ENCODE measurements around the gene PRAMEF20.
"Not testable (repeated sequence)": the region's sequence is repeated elsewhere in the genome, so short reads cannot be mapped to it uniquely, and the experiment has no call there.

Gene PRAMEF20

DNA sequence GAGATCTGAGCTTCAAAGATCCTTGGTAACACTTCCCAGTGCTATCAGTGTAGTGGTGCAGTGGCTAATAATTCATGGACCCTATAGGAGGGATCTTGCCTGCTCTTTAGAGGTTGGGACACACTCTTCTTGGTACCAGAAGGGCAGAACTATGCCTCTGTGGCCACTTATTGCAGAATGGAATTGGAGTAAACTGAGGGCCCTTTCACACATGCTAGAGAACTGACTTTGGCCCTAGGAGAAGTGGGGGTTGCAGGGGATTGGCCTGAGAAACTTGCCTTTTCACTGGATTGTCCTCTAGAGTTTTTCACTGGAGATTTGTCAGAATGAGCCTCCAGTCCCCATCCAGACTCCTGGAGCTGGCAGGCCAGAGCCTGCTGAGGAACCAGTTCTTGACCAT is 20.9 kb upstream of the PRAMEF20 start, which contains the start of gene PRAMEF17:
PRAMEF17 (plus strand) TSS at position 301 of the 400 bp plus-strand sequence; CDS start at position 327, 26 bp downstream.
- H3K9me2 ChIP-seq (ENCODE audit: low read depth, low read length); H3K9ac ChIP-seq (ENCODE audit: low read length); H3K36me3 ChIP-seq (ENCODE audit: insufficient read depth, low read length); H3K27me3 ChIP-seq (ENCODE audit: insufficient read depth, low read length); H2AFZ ChIP-seq (ENCODE audit: low read length); H3K9me3 ChIP-seq (ENCODE audit: low read length); H3K4me1 ChIP-seq (ENCODE audit: insufficient read depth, low read length, severe bottlenecking); H3K4me2 ChIP-seq (ENCODE audit: low read length); H3K4me3 ChIP-seq (ENCODE audit: low read depth, low read length, poor library complexity, severe bottlenecking); H3K79me2 ChIP-seq (ENCODE audit: insufficient read depth, low read length); H3F3A ChIP-seq (ENCODE audit: insufficient read depth, low read length); H3K27ac ChIP-seq (ENCODE audit: low read depth, low read length, poor library complexity, severe bottlenecking); H4K20me1 ChIP-seq (ENCODE audit: insufficient read depth, low read length): not testable (repeated sequence)

DNA sequence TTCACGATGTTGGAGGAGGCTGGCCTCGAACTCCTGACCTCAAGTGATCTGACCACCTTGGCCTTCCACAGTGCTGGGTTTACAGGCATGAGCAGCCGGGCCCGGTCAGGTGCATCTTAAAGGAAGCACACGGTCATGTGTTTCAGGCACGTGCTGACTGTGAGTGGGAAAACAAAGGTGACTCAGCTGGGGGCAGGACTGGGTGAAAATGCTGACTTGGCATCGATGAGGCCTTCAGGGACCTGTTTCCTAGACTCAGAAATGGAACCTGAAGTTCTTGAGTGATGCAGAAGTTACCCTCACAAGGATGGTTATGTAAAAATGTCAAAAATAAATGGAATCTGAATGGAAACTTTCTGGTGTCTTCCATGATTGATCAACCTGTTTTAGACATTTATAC is 17.2 kb upstream of the PRAMEF20 start:
- H3K4me2 ChIP-seq (ENCODE audit: low read length); H4K20me1 ChIP-seq (ENCODE audit: insufficient read depth, low read length); H3F3A ChIP-seq (ENCODE audit: insufficient read depth, low read length); H3K36me3 ChIP-seq (ENCODE audit: insufficient read depth, low read length); H3K9me3 ChIP-seq (ENCODE audit: low read length); H3K27me3 ChIP-seq (ENCODE audit: insufficient read depth, low read length); H2AFZ ChIP-seq (ENCODE audit: low read length); H3K27ac ChIP-seq (ENCODE audit: low read depth, low read length, poor library complexity, severe bottlenecking); H3K9me2 ChIP-seq (ENCODE audit: low read depth, low read length); H3K9ac ChIP-seq (ENCODE audit: low read length); H3K4me1 ChIP-seq (ENCODE audit: insufficient read depth, low read length, severe bottlenecking); H3K4me3 ChIP-seq (ENCODE audit: low read depth, low read length, poor library complexity, severe bottlenecking); H3K79me2 ChIP-seq (ENCODE audit: insufficient read depth, low read length): not testable (repeated sequence)

- H2AFZ ChIP-seq (ENCODE audit: low read length); H3K36me3 ChIP-seq (ENCODE audit: insufficient read depth, low read length); H3K4me2 ChIP-seq (ENCODE audit: low read length); H3K27me3 ChIP-seq (ENCODE audit: insufficient read depth, low read length); H3F3A ChIP-seq (ENCODE audit: insufficient read depth, low read length); H3K27ac ChIP-seq (ENCODE audit: low read depth, low read length, poor library complexity, severe bottlenecking); H3K4me3 ChIP-seq (ENCODE audit: low read depth, low read length, poor library complexity, severe bottlenecking); H3K4me1 ChIP-seq (ENCODE audit: insufficient read depth, low read length, severe bottlenecking); H3K9ac ChIP-seq (ENCODE audit: low read length); H4K20me1 ChIP-seq (ENCODE audit: insufficient read depth, low read length); H3K79me2 ChIP-seq (ENCODE audit: insufficient read depth, low read length); H3K9me3 ChIP-seq (ENCODE audit: low read length); H3K9me2 ChIP-seq (ENCODE audit: low read depth, low read length): not testable (repeated sequence)
These were observed 15.5 kb upstream of the PRAMEF20 start for GRCh38 chr1:13394761-13395160.

GRCh38 chr1:13395311-13395710 is 14.9 kb upstream of the PRAMEF20 start:
- not testable (repeated sequence) for H4K20me1 ChIP-seq (ENCODE audit: insufficient read depth, low read length); H3K4me3 ChIP-seq (ENCODE audit: low read depth, low read length, poor library complexity, severe bottlenecking); H3K27ac ChIP-seq (ENCODE audit: low read depth, low read length, poor library complexity, severe bottlenecking); H3K9ac ChIP-seq (ENCODE audit: low read length); H2AFZ ChIP-seq (ENCODE audit: low read length); H3K36me3 ChIP-seq (ENCODE audit: insufficient read depth, low read length); H3K27me3 ChIP-seq (ENCODE audit: insufficient read depth, low read length); H3K79me2 ChIP-seq (ENCODE audit: insufficient read depth, low read length); H3F3A ChIP-seq (ENCODE audit: insufficient read depth, low read length); H3K9me2 ChIP-seq (ENCODE audit: low read depth, low read length); H3K4me1 ChIP-seq (ENCODE audit: insufficient read depth, low read length, severe bottlenecking); H3K4me2 ChIP-seq (ENCODE audit: low read length); H3K9me3 ChIP-seq (ENCODE audit: low read length)

GRCh38 chr1:13407811-13408210 is 2.4 kb upstream of the PRAMEF20 start:
- H3K9me3 ChIP-seq (ENCODE audit: low read length) = no peaks in the 10 kb centered on the region
- H3K9ac ChIP-seq (ENCODE audit: low read length) = no peak overlapping the region
- H3K27me3 ChIP-seq (ENCODE audit: insufficient read depth, low read length) = no peaks in the 10 kb centered on the region
- no peak overlapping the region for H3K4me2 ChIP-seq (ENCODE audit: low read length)
- H3K4me1 ChIP-seq (ENCODE audit: insufficient read depth, low read length, severe bottlenecking) = no peaks in the 10 kb centered on the region
- H3K4me3 ChIP-seq (ENCODE audit: low read depth, low read length, poor library complexity, severe bottlenecking) = no peak overlapping the region
- no peak for TF ChIP-seq CTCF (IDR thresholded peaks at IDR 0.05; ENCODE audit: low read length)
- no peak for TF ChIP-seq EZH2 (IDR thresholded peaks at IDR 0.05; ENCODE audit: borderline replicate concordance, low read length)
- no peak overlapping the region for H3K27ac ChIP-seq (ENCODE audit: low read depth, low read length, poor library complexity, severe bottlenecking)
- no peak overlapping the region for H2AFZ ChIP-seq (ENCODE audit: low read length)
- H3K36me3 ChIP-seq (ENCODE audit: insufficient read depth, low read length) = no peaks in the 10 kb centered on the region
- H3K79me2 ChIP-seq (ENCODE audit: insufficient read depth, low read length) = no peaks in the 10 kb centered on the region
- no peaks in the 10 kb centered on the region for H3K9me2 ChIP-seq (ENCODE audit: low read depth, low read length)
- no peaks in the 10 kb centered on the region for H3F3A ChIP-seq (ENCODE audit: insufficient read depth, low read length)
- H4K20me1 ChIP-seq (ENCODE audit: insufficient read depth, low read length) = no peaks in the 10 kb centered on the region
